ENCODE measurements around the gene ZFP2. TPM values are rescaled to one million over a fixed set of nuclear protein-coding genes. Genes with fewer than 3 reads are reported as not detected.

The ZFP2 gene
- 2.1 and 3.1 TPM in 2 replicates for total RNA-seq

DNA sequence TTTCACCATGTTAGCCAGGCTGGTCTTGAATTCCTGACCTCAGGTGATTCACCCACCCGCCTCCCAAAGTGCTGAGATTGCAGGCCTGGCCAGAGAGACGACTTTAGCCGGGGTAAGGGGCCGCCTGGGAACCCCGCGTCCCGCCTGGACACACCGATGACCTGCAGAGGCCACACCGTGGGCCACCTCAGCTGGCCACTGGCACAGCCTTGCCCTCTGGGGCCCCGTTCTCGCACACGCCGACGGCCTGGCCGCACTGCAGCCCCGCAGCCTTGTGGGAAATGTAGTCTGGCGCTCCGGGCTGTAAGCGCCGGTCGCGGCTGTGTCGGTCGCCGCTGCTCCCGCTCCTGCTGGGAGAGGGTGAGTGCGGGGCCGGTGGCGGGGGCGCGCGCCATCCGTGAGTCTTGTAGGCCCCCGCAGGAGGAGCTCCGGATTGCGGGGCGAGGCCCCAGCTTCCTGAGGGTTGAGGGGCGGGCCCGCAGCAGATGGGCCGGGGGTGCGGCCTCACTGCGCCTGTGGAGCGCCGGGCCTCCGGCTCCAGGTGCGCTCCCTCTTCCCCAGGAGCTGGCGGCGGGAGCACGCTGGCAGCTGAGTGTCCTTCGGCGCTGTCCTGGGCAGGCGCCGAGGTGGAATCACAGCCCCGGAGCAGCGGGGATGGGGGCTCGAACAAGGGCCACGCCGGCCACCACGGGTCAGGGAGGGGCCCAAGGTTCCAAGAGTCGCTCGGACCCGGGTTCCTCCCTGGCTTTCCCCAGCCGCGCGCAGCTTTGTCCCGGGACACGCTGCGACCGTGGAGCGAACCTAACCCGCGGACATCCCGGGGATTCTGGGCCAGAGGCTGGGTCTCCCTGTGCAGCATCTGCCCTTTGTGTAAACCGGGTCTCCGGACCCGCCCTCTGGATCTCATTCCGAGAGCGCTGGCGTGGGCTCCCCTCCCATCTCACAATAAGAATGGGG, at the start of gene ZFP2:
ZFP2 (plus strand) TSS at position 299 of the 957 bp plus-strand sequence. CDS start 35,401 bp downstream, outside the sequence.

DNA sequence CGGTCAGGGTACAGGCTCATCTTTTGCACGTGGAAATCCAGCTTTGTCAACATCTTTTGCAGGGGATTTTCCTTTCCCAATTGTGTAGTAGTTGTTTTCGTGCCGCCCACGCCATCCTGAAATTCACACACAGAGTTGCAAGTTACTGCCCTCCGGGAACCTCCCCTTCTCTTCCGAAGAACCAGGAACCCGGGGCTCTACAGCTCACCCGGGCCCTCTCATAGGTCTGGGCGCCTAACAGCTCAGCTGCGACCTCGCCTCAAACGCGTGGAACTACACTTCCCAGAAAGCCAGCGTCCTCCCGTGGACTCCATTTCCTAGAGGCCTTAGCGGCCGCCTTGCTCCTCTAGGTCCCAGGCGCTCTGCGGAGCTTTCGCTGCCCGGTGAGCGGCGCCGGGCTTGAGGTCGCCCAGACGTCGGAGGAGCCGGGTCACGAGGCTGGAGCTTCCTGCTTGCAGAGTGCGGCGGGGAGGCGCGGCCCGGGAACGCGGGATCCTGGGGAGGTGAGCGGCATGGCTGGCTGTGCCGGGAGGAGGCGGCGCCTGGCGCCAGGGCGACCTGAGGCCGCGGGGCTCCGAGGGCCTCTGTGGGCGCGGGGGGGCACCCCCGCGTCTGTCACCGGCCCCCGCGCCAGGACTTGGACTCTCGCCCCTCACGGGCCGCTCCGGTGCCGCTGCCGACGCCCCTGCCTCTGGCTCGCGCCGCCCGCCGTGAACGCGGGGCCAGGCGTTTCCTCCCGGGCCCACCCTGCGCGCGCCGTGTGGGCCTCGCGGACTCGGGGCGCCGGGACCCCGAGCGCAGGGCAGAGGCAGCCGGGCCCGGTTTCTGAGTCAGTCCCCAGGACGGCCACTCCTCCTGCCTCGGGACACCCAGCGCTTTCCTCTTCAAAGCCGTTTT, 35.8 kb upstream of the ZFP2 start, which contains the start of gene ZNF354B:
ZNF354B (plus strand) TSS at position 329 of the 897 bp plus-strand sequence. CDS start 1,095 bp downstream, outside the sequence.

DNA sequence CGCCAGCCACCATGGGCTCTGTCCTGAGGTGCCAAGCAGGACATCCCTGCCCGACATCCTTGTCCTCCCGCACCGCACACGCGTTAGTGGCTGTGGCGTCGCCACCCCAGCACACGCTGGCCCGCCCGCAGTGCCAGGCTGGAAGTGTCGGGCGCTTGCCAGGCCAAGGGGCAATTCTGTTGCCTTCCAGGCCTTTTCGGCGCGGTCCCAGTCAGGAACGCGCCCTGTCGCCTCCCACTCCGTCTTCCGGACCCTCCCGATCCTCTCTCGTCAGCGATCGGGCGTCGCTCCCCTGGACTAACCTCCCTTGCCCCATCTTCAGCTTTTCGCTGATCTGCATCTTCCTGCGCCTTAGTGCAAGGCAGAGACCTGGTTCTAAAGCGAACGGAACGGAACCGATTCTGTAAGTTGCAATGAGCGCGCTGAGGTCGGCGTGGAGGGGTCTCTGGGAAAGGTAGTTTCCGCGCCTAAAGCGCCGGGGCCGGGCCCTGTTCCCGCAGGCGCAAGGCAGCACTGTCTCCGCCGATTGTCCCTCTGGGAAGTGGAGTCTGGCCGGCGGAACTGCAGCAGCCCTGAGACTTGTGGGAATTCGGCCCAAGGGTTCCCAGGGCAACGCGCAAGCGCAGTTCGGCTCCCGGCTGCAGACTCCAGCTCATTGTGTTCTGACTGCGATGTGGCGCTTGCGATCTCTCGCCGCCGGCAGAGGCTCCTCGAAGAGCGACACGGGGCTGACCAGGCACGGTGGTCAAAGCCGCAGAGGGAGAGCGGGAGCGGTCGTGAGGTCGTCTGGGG, 45.1 kb downstream of the ZFP2 start, which contains the start of gene ZNF454:
ZNF454 (plus strand) TSS at position 630 of the 792 bp plus-strand sequence. CDS start 1,594 bp downstream, outside the sequence.

Other genes starting within 250 kb of the ZFP2 start
- gene ZNF354A, start 165.3 kb upstream of the ZFP2 start, total RNA-seq: 9.7 and 11.7 TPM in 2 replicates
- 11.2 and 14.2 TPM in 2 replicates for gene ZNF354B, start 36.0 kb upstream of the ZFP2 start, total RNA-seq
- 2.5 and 3.0 TPM in 2 replicates for gene ZNF454, start 45.3 kb downstream of the ZFP2 start, total RNA-seq
- not detected in 2 replicates for gene GRM6, start 99.4 kb downstream of the ZFP2 start, total RNA-seq
- gene ZNF879, start 127.9 kb downstream of the ZFP2 start, total RNA-seq: 6.5 and 7.3 TPM in 2 replicates
- 11.1 and 14.1 TPM in 2 replicates for gene ZNF354C, start 164.5 kb downstream of the ZFP2 start, total RNA-seq

Data from articular chondrocyte of knee joint (primary cell).